ENCODE results near the gene ANOS1.

DNA sequence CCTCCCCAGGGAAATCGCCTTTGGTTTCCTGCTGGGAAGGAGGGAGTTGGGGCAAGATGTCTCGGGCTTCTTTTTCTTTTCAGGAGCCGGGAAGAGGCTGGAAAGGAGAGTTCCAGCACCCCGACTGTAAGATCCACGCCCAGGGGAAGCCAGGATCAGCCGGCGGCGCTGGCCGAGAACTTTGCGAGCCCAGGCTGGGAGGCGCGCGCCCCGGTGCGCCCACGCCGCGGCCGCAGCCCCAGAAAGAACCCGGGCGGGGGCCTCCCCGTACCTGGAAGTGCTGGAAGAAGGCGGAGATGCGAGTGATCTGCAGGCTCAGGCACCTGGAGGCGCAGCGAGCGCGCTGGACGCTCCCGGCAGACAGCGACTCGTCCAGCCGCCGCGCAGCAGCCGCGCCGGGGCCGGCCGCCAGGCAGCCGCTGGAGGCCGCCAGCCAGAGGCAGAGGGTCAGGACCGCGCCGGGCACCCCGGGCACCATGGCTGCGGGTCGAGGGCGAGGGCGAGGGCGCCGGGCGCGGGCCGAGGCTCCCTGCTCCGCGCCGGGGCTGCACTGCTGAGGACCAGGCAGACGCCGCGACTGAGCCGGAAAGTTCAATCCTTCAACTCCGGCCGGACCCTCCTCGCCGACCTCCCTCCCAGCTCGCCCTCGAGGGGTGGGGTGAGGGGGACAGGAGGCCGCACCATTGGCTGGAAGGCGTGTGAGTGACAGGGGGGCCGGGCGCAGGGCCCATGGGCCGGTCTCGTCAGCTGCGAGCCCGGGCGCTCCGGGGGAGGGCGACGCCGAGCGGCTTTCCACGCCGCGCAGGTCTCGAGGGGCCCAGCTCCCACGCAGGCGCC, at the start of gene ANOS1:
- TF ChIP-seq CHD2 (IDR thresholded peaks at IDR 0.05; ENCODE audit: low read length, partially characterized antibody): no peak
- TF ChIP-seq, protein P1, sequence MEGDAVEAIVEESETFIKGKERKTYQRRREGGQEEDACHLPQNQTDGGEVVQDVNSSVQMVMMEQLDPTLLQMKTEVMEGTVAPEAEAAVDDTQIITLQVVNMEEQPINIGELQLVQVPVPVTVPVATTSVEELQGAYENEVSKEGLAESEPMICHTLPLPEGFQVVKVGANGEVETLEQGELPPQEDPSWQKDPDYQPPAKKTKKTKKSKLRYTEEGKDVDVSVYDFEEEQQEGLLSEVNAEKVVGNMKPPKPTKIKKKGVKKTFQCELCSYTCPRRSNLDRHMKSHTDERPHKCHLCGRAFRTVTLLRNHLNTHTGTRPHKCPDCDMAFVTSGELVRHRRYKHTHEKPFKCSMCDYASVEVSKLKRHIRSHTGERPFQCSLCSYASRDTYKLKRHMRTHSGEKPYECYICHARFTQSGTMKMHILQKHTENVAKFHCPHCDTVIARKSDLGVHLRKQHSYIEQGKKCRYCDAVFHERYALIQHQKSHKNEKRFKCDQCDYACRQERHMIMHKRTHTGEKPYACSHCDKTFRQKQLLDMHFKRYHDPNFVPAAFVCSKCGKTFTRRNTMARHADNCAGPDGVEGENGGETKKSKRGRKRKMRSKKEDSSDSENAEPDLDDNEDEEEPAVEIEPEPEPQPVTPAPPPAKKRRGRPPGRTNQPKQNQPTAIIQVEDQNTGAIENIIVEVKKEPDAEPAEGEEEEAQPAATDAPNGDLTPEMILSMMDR (IDR thresholded peaks at IDR 0.05): no peak
- TF ChIP-seq BHLHE40 (IDR thresholded peaks at IDR 0.05; ENCODE audit: low read depth, low read length): no peak
- no peak for TF ChIP-seq POLR2A (IDR thresholded peaks at IDR 0.05; ENCODE audit: low read length)
- no peak for TF ChIP-seq RAD21 (conservative IDR thresholded peaks at IDR 0.05 in 1 of 2, IDR thresholded peaks at IDR 0.05 in 1 of 2)
- TF ChIP-seq CEBPB (IDR thresholded peaks at IDR 0.05): no peak
- TF ChIP-seq, protein P2, sequence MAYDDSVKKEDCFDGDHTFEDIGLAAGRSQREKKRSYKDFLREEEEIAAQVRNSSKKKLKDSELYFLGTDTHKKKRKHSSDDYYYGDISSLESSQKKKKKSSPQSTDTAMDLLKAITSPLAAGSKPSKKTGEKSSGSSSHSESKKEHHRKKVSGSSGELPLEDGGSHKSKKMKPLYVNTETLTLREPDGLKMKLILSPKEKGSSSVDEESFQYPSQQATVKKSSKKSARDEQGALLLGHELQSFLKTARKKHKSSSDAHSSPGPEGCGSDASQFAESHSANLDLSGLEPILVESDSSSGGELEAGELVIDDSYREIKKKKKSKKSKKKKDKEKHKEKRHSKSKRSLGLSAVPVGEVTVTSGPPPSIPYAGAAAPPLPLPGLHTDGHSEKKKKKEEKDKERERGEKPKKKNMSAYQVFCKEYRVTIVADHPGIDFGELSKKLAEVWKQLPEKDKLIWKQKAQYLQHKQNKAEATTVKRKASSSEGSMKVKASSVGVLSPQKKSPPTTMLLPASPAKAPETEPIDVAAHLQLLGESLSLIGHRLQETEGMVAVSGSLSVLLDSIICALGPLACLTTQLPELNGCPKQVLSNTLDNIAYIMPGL (CRISPR knock-in tag; IDR thresholded peaks at IDR 0.05; ENCODE audit: borderline replicate concordance): no peak
- TF ChIP-seq JUNB (IDR thresholded peaks at IDR 0.05): no peak
